ENCODE measurements around the gene ATP6V0E1.
"Not testable (repeated sequence)": the region's sequence is repeated elsewhere in the genome, so short reads cannot be mapped to it uniquely, and the experiment has no call there.

The ATP6V0E1 gene

GRCh38 chr5:173010021-173010420, 26.4 kb downstream of the ATP6V0E1 start:
- DNase-seq = no peak

GRCh38 chr5:173010547-173011464, 27.2 kb downstream of the ATP6V0E1 start:
- DNase-seq = no peak

- DNase-seq = no peak
These were observed 28.0 kb downstream of the ATP6V0E1 start for GRCh38 chr5:173011566-173011965.

GRCh38 chr5:173012882-173013281, 29.3 kb downstream of the ATP6V0E1 start:
- DNase-seq = no peak

GRCh38 chr5:173014671-173015070, 31.1 kb downstream of the ATP6V0E1 start:
- DNase-seq = no peak

GRCh38 chr5:173015192-173015591, 31.6 kb downstream of the ATP6V0E1 start:
- no peak for DNase-seq

- DNase-seq = no peak
These were observed 32.3 kb downstream of the ATP6V0E1 start for GRCh38 chr5:173015598-173016455.

GRCh38 chr5:173016598-173017046, 33.1 kb downstream of the ATP6V0E1 start:
- no peak for DNase-seq

GRCh38 chr5:173017087-173017486, 33.5 kb downstream of the ATP6V0E1 start:
- not testable (repeated sequence) for DNase-seq

- no peak for DNase-seq
These were observed 34.8 kb downstream of the ATP6V0E1 start for GRCh38 chr5:173018358-173018757.

- DNase-seq = no peak
These were observed 36.6 kb downstream of the ATP6V0E1 start for GRCh38 chr5:173020154-173020581.

GRCh38 chr5:173020643-173021042, 37.1 kb downstream of the ATP6V0E1 start:
- DNase-seq = no peak

- DNase-seq = no peak
These were observed 42.1 kb downstream of the ATP6V0E1 start for GRCh38 chr5:173025651-173026050.

GRCh38 chr5:173027905-173028304, 44.3 kb downstream of the ATP6V0E1 start:
- DNase-seq = no peak

- no peak for DNase-seq
These were observed 45.3 kb downstream of the ATP6V0E1 start for GRCh38 chr5:173028811-173029327.

GRCh38 chr5:173029499-173029921, 45.9 kb downstream of the ATP6V0E1 start:
- no peak for DNase-seq

GRCh38 chr5:173032096-173032495, 48.5 kb downstream of the ATP6V0E1 start:
- not testable (repeated sequence) for DNase-seq

GRCh38 chr5:173032730-173033129, 49.2 kb downstream of the ATP6V0E1 start:
- no peak for DNase-seq

GRCh38 chr5:173033923-173034322, 50.4 kb downstream of the ATP6V0E1 start:
- no peak for DNase-seq

GRCh38 chr5:173035904-173036707, 52.5 kb downstream of the ATP6V0E1 start:
- no peak for DNase-seq

- DNase-seq = no peak
These were observed 55.6 kb downstream of the ATP6V0E1 start for GRCh38 chr5:173039188-173039587.

- DNase-seq = no peak
These were observed 56.4 kb downstream of the ATP6V0E1 start for GRCh38 chr5:173039964-173040363.
